ENCODE data around the gene ZDHHC14.
"Not testable (repeated sequence)": the region's sequence is repeated elsewhere in the genome, so short reads cannot be mapped to it uniquely, and the experiment has no call there.

Gene ZDHHC14

GRCh38 chr6:157381631-157382621, 936 bp downstream of the ZDHHC14 start:
- DNase-seq: peak; percentile 16

GRCh38 chr6:157382821-157383220, 1.8 kb downstream of the ZDHHC14 start:
- DNase-seq: no peak

GRCh38 chr6:157383471-157383870, 2.5 kb downstream of the ZDHHC14 start:
- no peak for DNase-seq

GRCh38 chr6:157384962-157385361, 4.0 kb downstream of the ZDHHC14 start:
- not testable (repeated sequence) for DNase-seq

GRCh38 chr6:157385482-157385881, 4.5 kb downstream of the ZDHHC14 start:
- no peak for DNase-seq

GRCh38 chr6:157386023-157386422, 5.0 kb downstream of the ZDHHC14 start:
- no peak for DNase-seq

GRCh38 chr6:157386454-157386853, 5.5 kb downstream of the ZDHHC14 start:
- no peak for DNase-seq

- no peak for DNase-seq
Measured at GRCh38 chr6:157388924-157389323, 7.9 kb downstream of the ZDHHC14 start.

- no peak for DNase-seq
Measured at GRCh38 chr6:157390273-157391060, 9.5 kb downstream of the ZDHHC14 start.

- DNase-seq: no peak
Measured at GRCh38 chr6:157392927-157393668, 12.1 kb downstream of the ZDHHC14 start.

GRCh38 chr6:157393669-157394327, 12.8 kb downstream of the ZDHHC14 start:
- no peak for DNase-seq

- not testable (repeated sequence) for DNase-seq
Measured at GRCh38 chr6:157395199-157395598, 14.2 kb downstream of the ZDHHC14 start.

- DNase-seq: no peak
Measured at GRCh38 chr6:157396026-157396425, 15.0 kb downstream of the ZDHHC14 start.

GRCh38 chr6:157397660-157398059, 16.7 kb downstream of the ZDHHC14 start:
- no peak for DNase-seq

GRCh38 chr6:157398151-157398550, 17.2 kb downstream of the ZDHHC14 start:
- no peak for DNase-seq

GRCh38 chr6:157400676-157401075, 19.7 kb downstream of the ZDHHC14 start:
- no peak for DNase-seq

- no peak for DNase-seq
Measured at GRCh38 chr6:157401734-157402338, 20.8 kb downstream of the ZDHHC14 start.

GRCh38 chr6:157402996-157403685, 22.2 kb downstream of the ZDHHC14 start:
- no peak for DNase-seq

- no peak for DNase-seq
Measured at GRCh38 chr6:157403686-157404051, 22.7 kb downstream of the ZDHHC14 start.

- DNase-seq: no peak
Measured at GRCh38 chr6:157405986-157406385, 25.0 kb downstream of the ZDHHC14 start.

- no peak for DNase-seq
Measured at GRCh38 chr6:157406661-157407060, 25.7 kb downstream of the ZDHHC14 start.

All from NCI-H2107 (cell line).